ENCODE results near the gene GRM7. TPM values are rescaled to one million over a fixed set of nuclear protein-coding genes. Genes with fewer than 3 reads are reported as not detected.

Gene GRM7
- polyA plus RNA-seq, 3 donors = not detected

GRCh38 chr3:7423036-7423435 is 562.1 kb downstream of the GRM7 start:
- Histone ChIP-seq H3K9me3 (replicated peaks in 1 of 2; ENCODE audit: control insufficient read depth in 1 of 2, insufficient read depth in 1 of 2, low read length in 2 of 2) (no peaks in the 10 kb centered on the region), H3K36me3 (replicated peaks in 1 of 2; ENCODE audit: control insufficient read depth in 1 of 2, insufficient read depth in 2 of 2, low read length in 2 of 2) (no peaks in the 10 kb centered on the region)

GRCh38 chr3:7423995-7424394 is 563.1 kb downstream of the GRM7 start:
- no peak for DNase-seq
- Histone ChIP-seq H3K79me2 (ENCODE audit: insufficient read depth, low read length) (no peaks in the 10 kb centered on the region), H2AFZ (ENCODE audit: insufficient read depth, low read depth, low read length, poor library complexity, severe bottlenecking) (no peak overlapping the region), H3K4me2 (replicated peaks; ENCODE audit: extremely low read depth, low read length, poor library complexity, severe bottlenecking) (no peak overlapping the region), H4K20me1 (ENCODE audit: insufficient read depth, low read length) (no peaks in the 10 kb centered on the region), H3K27ac (ENCODE audit: low read depth in 1 of 2, low read length in 2 of 2) (no peak overlapping the region), H3K4me3 (replicated peaks in 1 of 3; ENCODE audit: low read depth in 2 of 3, low read length in 3 of 3) (no peak overlapping the region), H3K4me1 (ENCODE audit: control insufficient read depth in 1 of 2, insufficient read depth in 2 of 2, low read length in 2 of 2) (no peaks in the 10 kb centered on the region), H3K9ac (ENCODE audit: insufficient read depth, low read length, poor library complexity, severe bottlenecking) (no peak overlapping the region), H3K27me3 (ENCODE audit: control insufficient read depth in 2 of 2, insufficient read depth in 2 of 2, low read length in 2 of 2) (no peaks in the 10 kb centered on the region), H3K9me3 (replicated peaks in 1 of 2; ENCODE audit: control insufficient read depth in 1 of 2, insufficient read depth in 1 of 2, low read length in 2 of 2) (no peaks in the 10 kb centered on the region), H3K36me3 (replicated peaks in 1 of 2; ENCODE audit: control insufficient read depth in 1 of 2, insufficient read depth in 2 of 2, low read length in 2 of 2) (no peaks in the 10 kb centered on the region)
- Mint-ChIP-seq H3K36me3 (no peaks in the 10 kb centered on the region), H3K27me3 (ENCODE audit: low read depth in 3 of 3) (no peaks in the 10 kb centered on the region), H3K27ac (no peak overlapping the region), H3K9me3 (peaks cover 0 to 6% (median 1%) of the 10 kb centered on the region in 7 donors), H3K4me3 (no peak overlapping the region), H3K4me1 (no peaks in the 10 kb centered on the region)
- intact Hi-C loops (cut with micrococcal nuclease) = no loop called here
- no CpG with 5 or more reads among the region's 4 CpGs for WGBS (ENCODE audit: insufficient coverage)
- no peak for TF ChIP-seq CTCF (IDR thresholded peaks at IDR 0.05)

More at GRCh38 chr3:7423036-7423435, 562.1 kb downstream of the GRM7 start:
- intact Hi-C loops (cut with micrococcal nuclease) = no loop called here
- Mint-ChIP-seq H3K4me1 (no peaks in the 10 kb centered on the region), H3K27ac (no peak overlapping the region), H3K36me3 (no peaks in the 10 kb centered on the region), H3K9me3 (peaks cover 0 to 6% (median 3%) of the 10 kb centered on the region in 7 donors), H3K27me3 (ENCODE audit: low read depth in 3 of 3) (no peaks in the 10 kb centered on the region), H3K4me3 (no peak overlapping the region)
- Histone ChIP-seq H3K4me2 (replicated peaks; ENCODE audit: extremely low read depth, low read length, poor library complexity, severe bottlenecking) (no peak overlapping the region), H3K4me1 (ENCODE audit: control insufficient read depth in 1 of 2, insufficient read depth in 2 of 2, low read length in 2 of 2) (no peaks in the 10 kb centered on the region), H3K9ac (ENCODE audit: insufficient read depth, low read length, poor library complexity, severe bottlenecking) (no peak overlapping the region), H4K20me1 (ENCODE audit: insufficient read depth, low read length) (no peaks in the 10 kb centered on the region), H3K27ac (ENCODE audit: low read depth in 1 of 2, low read length in 2 of 2) (no peak overlapping the region), H3K4me3 (replicated peaks in 1 of 3; ENCODE audit: low read depth in 2 of 3, low read length in 3 of 3) (no peak overlapping the region), H2AFZ (ENCODE audit: insufficient read depth, low read depth, low read length, poor library complexity, severe bottlenecking) (no peak overlapping the region), H3K79me2 (ENCODE audit: insufficient read depth, low read length) (no peaks in the 10 kb centered on the region), H3K27me3 (ENCODE audit: control insufficient read depth in 2 of 2, insufficient read depth in 2 of 2, low read length in 2 of 2) (no peaks in the 10 kb centered on the region)
- TF ChIP-seq CTCF (IDR thresholded peaks at IDR 0.05) = no peak
- no peak for DNase-seq
- WGBS (ENCODE audit: insufficient coverage) = 100% methylated on average over 1 of the region's 2 CpGs

Data from CD14-positive monocyte (primary cell).